A549 treated with CORT108297 at 1 μM for 4 hours (cell line): ENCODE measurements around the gene FBXO3. TPM values are rescaled to one million over a fixed set of nuclear protein-coding genes. Genes with fewer than 3 reads are reported as not detected.

Experiments
- total RNA-seq: library from RNA; stranded (reverse); fragments of 200-300 nt; extraction: Qiagen RNA extraction; gene quantifications from 5 replicates; pipeline ENCODE4 v1.2.3, GENCODE V29; 2022

Gene FBXO3
- 23.4 to 31.9 TPM (median 26.0 TPM) in 5 replicates for total RNA-seq

GRCh38 chr11:33773987-33774735 is at the start of gene FBXO3:
Gene FBXO3, minus strand, starts transcription at chr11:33774520. Its CDS starts 23 bp downstream, at chr11:33774497.

GRCh38 chr11:33736148-33736812 is 38.0 kb downstream of the FBXO3 start, which contains the start of gene CD59:
Gene CD59, minus strand, starts transcription at chr11:33736423. Its CDS starts 13,978 bp downstream, at chr11:33722445.

GRCh38 chr11:33700502-33701271 is 73.6 kb downstream of the FBXO3 start, which contains the start of gene C11orf91:
Gene C11orf91, minus strand, starts transcription at chr11:33700826. Its CDS starts 86 bp downstream, at chr11:33700740.

Other genes with a start within 250 kb of the FBXO3 start
- 0.35 to 1.8 TPM (median 1.4 TPM) in 5 replicates for gene C11orf91, start 73.7 kb downstream of the FBXO3 start, total RNA-seq
- gene CD59, start 38.1 kb downstream of the FBXO3 start, total RNA-seq: 734 to 918 TPM (median 856 TPM) in 5 replicates
- 0.22 to 0.69 TPM (median 0.57 TPM) in 5 replicates for gene LMO2, start 117.6 kb upstream of the FBXO3 start, total RNA-seq